Mammary epithelial cell (primary cell): ENCODE measurements around the gene NUTF2.

Experiments
- EZH2 ChIP-seq: IDR thresholded peaks from 2 replicates; pipeline ENCODE4 v1.6.1; 2012; ENCODE audit warnings: low read length, inconsistent platforms, borderline replicate concordance
- TF ChIP-seq, protein P1 (sequence below), 2 donors: IDR thresholded peaks in 1 of 2; conservative IDR thresholded peaks in 1 of 2; 2 replicates each; pipeline ENCODE4 v1.5.1; 2011 to 2012; ENCODE audit warnings: inconsistent platforms in 2 of 2, low read length in 2 of 2, mild to moderate bottlenecking in 2 of 2, control low read depth in 1 of 2, low read depth in 1 of 2; ENCODE audit not compliant: insufficient read depth in 1 of 2; ENCODE audit errors: extremely low read depth in 1 of 2

DNA sequence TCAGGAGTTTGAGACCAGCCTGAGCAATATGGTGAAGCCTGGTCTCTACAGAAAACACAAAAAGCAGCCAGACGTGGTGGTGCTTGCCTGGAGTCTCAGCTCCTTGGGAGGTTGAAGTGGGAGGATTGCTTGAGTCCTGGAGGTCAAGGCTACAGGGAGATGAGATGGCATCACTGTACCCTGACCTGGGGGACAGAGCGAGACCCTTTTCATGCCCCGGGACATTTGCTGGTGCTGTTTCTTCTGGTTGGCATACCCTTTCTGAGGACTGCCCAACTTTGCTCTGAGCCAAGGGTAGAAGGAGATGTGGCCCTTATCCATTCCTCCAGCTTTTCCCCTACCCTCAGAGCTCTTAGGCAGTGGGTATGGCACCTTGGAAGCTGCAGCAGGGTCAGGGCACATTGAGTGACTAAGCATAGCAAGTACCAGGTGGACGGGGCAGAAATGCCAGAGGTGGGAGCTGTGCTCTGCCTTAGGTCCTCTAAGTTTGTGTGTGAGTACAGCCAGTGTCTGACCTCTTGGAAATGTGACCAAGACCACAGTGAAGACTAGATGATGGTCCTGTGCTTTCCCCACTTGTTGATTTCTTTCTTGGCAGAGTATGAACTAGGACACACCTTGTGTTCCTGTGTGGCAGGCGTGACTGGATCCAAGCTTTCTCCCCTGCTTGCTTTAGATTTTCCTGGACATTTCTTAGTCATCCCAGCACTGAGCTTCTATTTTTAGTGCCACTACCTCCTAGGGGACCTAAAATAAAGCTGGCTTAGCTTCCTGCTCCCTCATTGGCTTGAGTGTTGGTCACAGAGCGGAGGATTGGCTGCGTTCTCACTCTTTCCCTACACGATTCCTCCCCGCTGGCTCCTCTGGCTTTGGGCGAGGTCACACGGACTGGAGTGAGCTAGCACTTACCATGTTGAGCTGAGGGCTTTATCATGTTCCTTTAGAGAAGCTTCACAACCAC is 16.2 kb downstream of the NUTF2 start:
- TF ChIP-seq, protein P1, sequence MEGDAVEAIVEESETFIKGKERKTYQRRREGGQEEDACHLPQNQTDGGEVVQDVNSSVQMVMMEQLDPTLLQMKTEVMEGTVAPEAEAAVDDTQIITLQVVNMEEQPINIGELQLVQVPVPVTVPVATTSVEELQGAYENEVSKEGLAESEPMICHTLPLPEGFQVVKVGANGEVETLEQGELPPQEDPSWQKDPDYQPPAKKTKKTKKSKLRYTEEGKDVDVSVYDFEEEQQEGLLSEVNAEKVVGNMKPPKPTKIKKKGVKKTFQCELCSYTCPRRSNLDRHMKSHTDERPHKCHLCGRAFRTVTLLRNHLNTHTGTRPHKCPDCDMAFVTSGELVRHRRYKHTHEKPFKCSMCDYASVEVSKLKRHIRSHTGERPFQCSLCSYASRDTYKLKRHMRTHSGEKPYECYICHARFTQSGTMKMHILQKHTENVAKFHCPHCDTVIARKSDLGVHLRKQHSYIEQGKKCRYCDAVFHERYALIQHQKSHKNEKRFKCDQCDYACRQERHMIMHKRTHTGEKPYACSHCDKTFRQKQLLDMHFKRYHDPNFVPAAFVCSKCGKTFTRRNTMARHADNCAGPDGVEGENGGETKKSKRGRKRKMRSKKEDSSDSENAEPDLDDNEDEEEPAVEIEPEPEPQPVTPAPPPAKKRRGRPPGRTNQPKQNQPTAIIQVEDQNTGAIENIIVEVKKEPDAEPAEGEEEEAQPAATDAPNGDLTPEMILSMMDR (conservative IDR thresholded peaks at IDR 0.05 in 1 of 2, IDR thresholded peaks at IDR 0.05 in 1 of 2; ENCODE audit: extremely low read depth in 1 of 2, insufficient read depth in 1 of 2, low read depth in 1 of 2, low read length in 2 of 2): no peak
- TF ChIP-seq EZH2: no peak
